HL-60 (cell line): ENCODE data around the gene PDE8A.

Experiments
- GABPA ChIP-seq: IDR thresholded peaks from 2 replicates; pipeline ENCODE4 v1.6.1; 2012; ENCODE audit warnings: low read depth
- TF ChIP-seq, protein P1 (sequence below): IDR thresholded peaks from one replicate; pipeline ENCODE4 v1.5.1; 2011; ENCODE audit warnings: low read length, control low read depth, inconsistent platforms; ENCODE audit not compliant: insufficient read depth

DNA sequence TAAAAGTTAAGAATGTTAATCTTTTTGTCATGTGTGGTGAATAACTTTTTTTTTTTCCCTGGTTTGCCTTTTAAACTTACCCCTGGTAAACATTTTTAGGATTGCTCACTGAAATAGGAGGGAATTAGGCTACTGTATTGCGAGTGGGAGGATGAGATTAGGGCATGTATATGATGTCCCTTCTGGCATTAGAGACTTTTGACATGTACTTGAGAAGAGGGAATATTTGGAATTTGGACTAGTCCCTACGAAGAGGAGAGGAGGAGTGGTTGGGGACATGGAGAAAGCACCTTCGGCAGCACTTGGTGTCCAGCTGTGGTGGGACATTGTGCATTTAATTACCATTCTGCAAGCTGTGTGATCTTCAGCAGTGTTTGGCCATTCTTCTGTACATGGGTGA lies 25.0 kb downstream of the PDE8A start:
- TF ChIP-seq, protein P1, sequence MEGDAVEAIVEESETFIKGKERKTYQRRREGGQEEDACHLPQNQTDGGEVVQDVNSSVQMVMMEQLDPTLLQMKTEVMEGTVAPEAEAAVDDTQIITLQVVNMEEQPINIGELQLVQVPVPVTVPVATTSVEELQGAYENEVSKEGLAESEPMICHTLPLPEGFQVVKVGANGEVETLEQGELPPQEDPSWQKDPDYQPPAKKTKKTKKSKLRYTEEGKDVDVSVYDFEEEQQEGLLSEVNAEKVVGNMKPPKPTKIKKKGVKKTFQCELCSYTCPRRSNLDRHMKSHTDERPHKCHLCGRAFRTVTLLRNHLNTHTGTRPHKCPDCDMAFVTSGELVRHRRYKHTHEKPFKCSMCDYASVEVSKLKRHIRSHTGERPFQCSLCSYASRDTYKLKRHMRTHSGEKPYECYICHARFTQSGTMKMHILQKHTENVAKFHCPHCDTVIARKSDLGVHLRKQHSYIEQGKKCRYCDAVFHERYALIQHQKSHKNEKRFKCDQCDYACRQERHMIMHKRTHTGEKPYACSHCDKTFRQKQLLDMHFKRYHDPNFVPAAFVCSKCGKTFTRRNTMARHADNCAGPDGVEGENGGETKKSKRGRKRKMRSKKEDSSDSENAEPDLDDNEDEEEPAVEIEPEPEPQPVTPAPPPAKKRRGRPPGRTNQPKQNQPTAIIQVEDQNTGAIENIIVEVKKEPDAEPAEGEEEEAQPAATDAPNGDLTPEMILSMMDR: no peak
- TF ChIP-seq GABPA: no peak
